BE2C (cell line): Measurements from ENCODE around the gene DDB1.

Experiments
- DNase-seq: peaks from one replicate; pipeline ENCODE4 v3.0.0-alpha.2; 2020
- H3K27me3 ChIP-seq: fragments of 250-450 bp; sonication (Bioruptor Pico); 2 replicates; pipeline ENCODE4 v1.5.1; 2020; ENCODE audit warnings: mild to moderate bottlenecking
- H3K36me3 ChIP-seq: fragments of 250-450 bp; sonication (Bioruptor Pico); 2 replicates; pipeline ENCODE4 v1.5.1; 2020; ENCODE audit warnings: mild to moderate bottlenecking
- H3K4me1 ChIP-seq: fragments of 250-450 bp; sonication (Bioruptor Pico); 2 replicates; pipeline ENCODE4 v1.5.1; 2020
- H3K4me3 ChIP-seq: 2 replicates; pipeline ENCODE4 v1.5.1; 2011; ENCODE audit warnings: low read depth, low read length
- H3K9me3 ChIP-seq: fragments of 250-450 bp; sonication (Bioruptor Pico); 2 replicates; pipeline ENCODE4 v1.5.1; 2020
- CTCF ChIP-seq: IDR thresholded peaks from 2 replicates; pipeline ENCODE4 v1.5.1; 2012; ENCODE audit warnings: mild to moderate bottlenecking, low read depth, low read length

The DDB1 gene

GRCh38 chr11:61357894-61358239, 25.0 kb upstream of the DDB1 start:
- no peak for DNase-seq
- Histone ChIP-seq H3K4me1 (no peaks in the 10 kb centered on the region), H3K36me3 (no peaks in the 10 kb centered on the region; the same call in 1 of the 2 replicates), H3K27me3 (no peaks in the 10 kb centered on the region), H3K4me3 (no peak overlapping the region), H3K9me3 (no peaks in the 10 kb centered on the region)
- TF ChIP-seq CTCF, result no peak

GRCh38 chr11:61357233-61357893, 24.5 kb upstream of the DDB1 start:
- no peaks in the 10 kb centered on the region for H3K27me3 ChIP-seq
- TF ChIP-seq CTCF, result no peak
- DNase-seq, result no peak
- no peaks in the 10 kb centered on the region; the same call in 1 of the 2 replicates for H3K36me3 ChIP-seq
- no peaks in the 10 kb centered on the region for H3K9me3 ChIP-seq
- H3K4me3 ChIP-seq, result no peak overlapping the region
- no peaks in the 10 kb centered on the region for H3K4me1 ChIP-seq

GRCh38 chr11:61356706-61357105, 23.8 kb upstream of the DDB1 start:
- H3K4me1 ChIP-seq, result no peaks in the 10 kb centered on the region
- H3K36me3 ChIP-seq, result peaks cover 3% of the 10 kb centered on the region; the same call in 1 of the 2 replicates
- H3K9me3 ChIP-seq, result no peaks in the 10 kb centered on the region
- no peak for TF ChIP-seq CTCF
- no peaks in the 10 kb centered on the region for H3K27me3 ChIP-seq
- no peak for DNase-seq
- no peak overlapping the region for H3K4me3 ChIP-seq

GRCh38 chr11:61354208-61354607, 21.3 kb upstream of the DDB1 start:
- Histone ChIP-seq H3K36me3 (peaks cover 3% of the 10 kb centered on the region; the same call in 1 of the 2 replicates), H3K27me3 (no peaks in the 10 kb centered on the region), H3K4me3 (no peak overlapping the region), H3K9me3 (no peaks in the 10 kb centered on the region), H3K4me1 (no peaks in the 10 kb centered on the region)
- TF ChIP-seq CTCF, result no peak
- no peak for DNase-seq

- no peaks in the 10 kb centered on the region for H3K9me3 ChIP-seq
- peaks cover 3% of the 10 kb centered on the region; the same call in 1 of the 2 replicates for H3K36me3 ChIP-seq
- TF ChIP-seq CTCF, result no peak
- no peaks in the 10 kb centered on the region for H3K27me3 ChIP-seq
- no peak for DNase-seq
- no peak overlapping the region for H3K4me3 ChIP-seq
- H3K4me1 ChIP-seq, result no peaks in the 10 kb centered on the region
These were observed 20.5 kb upstream of the DDB1 start for GRCh38 chr11:61353131-61354067.

GRCh38 chr11:61352038-61352437, 19.1 kb upstream of the DDB1 start:
- Histone ChIP-seq H3K4me3 (no peak overlapping the region), H3K36me3 (peaks cover 3% of the 10 kb centered on the region; the same call in 1 of the 2 replicates), H3K9me3 (no peaks in the 10 kb centered on the region), H3K27me3 (no peaks in the 10 kb centered on the region), H3K4me1 (no peaks in the 10 kb centered on the region)
- no peak for TF ChIP-seq CTCF
- no peak for DNase-seq
